ENCODE measurements around the gene MND1. TPM values are rescaled to one million over a fixed set of nuclear protein-coding genes. Genes with fewer than 3 reads are reported as not detected.

The MND1 gene
- total RNA-seq, 1 donor from 2014 or later = 0.53 TPM

- POLR2A ChIA-PET = interaction anchor here (0.6 kb wide), 1 partner anchor 416 kb away, joined by 4 read pairs; no protein-coding TSS in a partner anchor
- Mint-ChIP-seq H3K4me3 (no peak overlapping the region), H3K27me3 (peaks cover 3% of the 10 kb centered on the region), H3K4me1 (peaks cover 6% of the 10 kb centered on the region), H3K9me3 (no peaks in the 10 kb centered on the region), H3K27ac (no peak overlapping the region), H3K36me3 (ENCODE audit: low read depth) (no peaks in the 10 kb centered on the region)
- TF ChIP-seq CTCF (IDR thresholded peaks at IDR 0.05) = no peak
- intact Hi-C loops (cut with micrococcal nuclease) = no loop called here
- ATAC-seq (ENCODE audit: low read depth) (no peak), DNase-seq (no peak)
- CTCF ChIA-PET = no interaction called here
These were observed 18.9 kb upstream of the MND1 start for GRCh38 chr4:153325558-153325957.

- H3K9me3 Mint-ChIP-seq = no peaks in the 10 kb centered on the region
- H3K27me3 Mint-ChIP-seq = peaks cover 3% of the 10 kb centered on the region
- intact Hi-C loops (cut with micrococcal nuclease) = no loop called here
- ATAC-seq (ENCODE audit: low read depth) (no peak), DNase-seq (no peak)
- ChIA-PET CTCF (no interaction called here), POLR2A (no interaction called here)
- peaks cover 6% of the 10 kb centered on the region for H3K4me1 Mint-ChIP-seq
- H3K4me3 Mint-ChIP-seq = no peak overlapping the region
- no peak overlapping the region for H3K27ac Mint-ChIP-seq
- H3K36me3 Mint-ChIP-seq (ENCODE audit: low read depth) = no peaks in the 10 kb centered on the region
- TF ChIP-seq CTCF (IDR thresholded peaks at IDR 0.05) = no peak
These were observed 18.0 kb upstream of the MND1 start for GRCh38 chr4:153326513-153326912.

GRCh38 chr4:153327247-153327646 lies 17.2 kb upstream of the MND1 start:
- H3K4me1 Mint-ChIP-seq = peaks cover 6% of the 10 kb centered on the region
- peaks cover 3% of the 10 kb centered on the region for H3K27me3 Mint-ChIP-seq
- intact Hi-C loops (cut with micrococcal nuclease) = no loop called here
- H3K4me3 Mint-ChIP-seq = no peak overlapping the region
- no peak overlapping the region for H3K27ac Mint-ChIP-seq
- no peak for TF ChIP-seq CTCF (IDR thresholded peaks at IDR 0.05)
- ATAC-seq (ENCODE audit: low read depth) = no peak
- H3K9me3 Mint-ChIP-seq = no peaks in the 10 kb centered on the region
- ChIA-PET CTCF (no interaction called here), POLR2A (no interaction called here)
- no peak for DNase-seq
- H3K36me3 Mint-ChIP-seq (ENCODE audit: low read depth) = no peaks in the 10 kb centered on the region

GRCh38 chr4:153332936-153333335 lies 11.6 kb upstream of the MND1 start:
- POLR2A ChIA-PET = no interaction called here
- ATAC-seq (ENCODE audit: low read depth) (no peak), DNase-seq (no peak)
- TF ChIP-seq CTCF (IDR thresholded peaks at IDR 0.05) = no peak
- Mint-ChIP-seq H3K27ac (no peak overlapping the region), H3K27me3 (no peaks in the 10 kb centered on the region), H3K4me1 (no peaks in the 10 kb centered on the region), H3K4me3 (no peak overlapping the region), H3K36me3 (ENCODE audit: low read depth) (no peaks in the 10 kb centered on the region), H3K9me3 (no peaks in the 10 kb centered on the region)
- CTCF ChIA-PET = no interaction called here
- intact Hi-C loops (cut with micrococcal nuclease) = no loop called here

GRCh38 chr4:153333874-153334273 lies 10.6 kb upstream of the MND1 start:
- DNase-seq = no peak
- H3K36me3 Mint-ChIP-seq (ENCODE audit: low read depth) = no peaks in the 10 kb centered on the region

More at GRCh38 chr4:153333874-153334273, 10.6 kb upstream of the MND1 start:
- Mint-ChIP-seq H3K27ac (no peak overlapping the region), H3K9me3 (no peaks in the 10 kb centered on the region), H3K27me3 (no peaks in the 10 kb centered on the region), H3K4me3 (no peak overlapping the region), H3K4me1 (no peaks in the 10 kb centered on the region)
- TF ChIP-seq CTCF (IDR thresholded peaks at IDR 0.05) = no peak
- no peak for ATAC-seq (ENCODE audit: low read depth)
- CTCF ChIA-PET = interaction anchor here (0.6 kb wide), 1 partner anchor 99 kb away, joined by 3 read pairs; no protein-coding TSS in a partner anchor
- intact Hi-C loops (cut with micrococcal nuclease) = no loop called here
- POLR2A ChIA-PET = no interaction called here
